Endothelial cell (in vitro differentiated cells): ENCODE data around the gene ADAR. TPM values are rescaled to one million over a fixed set of nuclear protein-coding genes. Genes with fewer than 3 reads are reported as not detected.
A peak's percentile ranks its signal among the peaks of the same experiment; 100 is the strongest.

Experiments used
- DNase-seq: peaks from one replicate; pipeline ENCODE4 v3.0.0; 2021; ENCODE audit warnings: low spot score
- H3K27ac Mint-ChIP-seq: one replicate; pipeline ENCODE4 v1.8.0; 2021; ENCODE audit warnings: mixed read lengths, inconsistent platforms; ENCODE audit not compliant: unreplicated experiment
- H3K27me3 Mint-ChIP-seq: one replicate; pipeline ENCODE4 v1.8.0; 2021; ENCODE audit warnings: mild to moderate bottlenecking, moderate library complexity, mixed read lengths, inconsistent platforms; ENCODE audit not compliant: unreplicated experiment
- H3K36me3 Mint-ChIP-seq: one replicate; pipeline ENCODE4 v1.8.0; 2021; ENCODE audit warnings: mild to moderate bottlenecking, low read depth, mixed read lengths, inconsistent platforms; ENCODE audit not compliant: unreplicated experiment
- H3K4me1 Mint-ChIP-seq: one replicate; pipeline ENCODE4 v1.8.0; 2021; ENCODE audit warnings: mild to moderate bottlenecking, mixed read lengths, inconsistent platforms; ENCODE audit not compliant: unreplicated experiment
- H3K4me3 Mint-ChIP-seq: one replicate; pipeline ENCODE4 v1.8.0; 2021; ENCODE audit warnings: mild to moderate bottlenecking, mixed read lengths, inconsistent platforms; ENCODE audit not compliant: unreplicated experiment
- H3K9me3 Mint-ChIP-seq: one replicate; pipeline ENCODE4 v1.8.0; 2021; ENCODE audit warnings: mixed read lengths, inconsistent platforms; ENCODE audit not compliant: unreplicated experiment
- total RNA-seq: library from RNA; stranded (reverse); fragmentation: NEBNext Ultra II Directional; extraction: Animal tissue kit (Norgen Biotek cat#: 25700); gene quantifications from one replicate; pipeline ENCODE4 v1.2.1, GENCODE V29; 2021; ENCODE audit not compliant: unreplicated experiment
- TF ChIP-seq, protein P1 (sequence below): fragments of 200-600 bp; sonication (generic); IDR thresholded peaks from one replicate; pipeline ENCODE4 v1.5.0; 2021; ENCODE audit warnings: antibody characterized with exemption; ENCODE audit not compliant: unreplicated experiment

Gene ADAR
- total RNA-seq, 1 donor from 2014 or later: 156 TPM

DNA sequence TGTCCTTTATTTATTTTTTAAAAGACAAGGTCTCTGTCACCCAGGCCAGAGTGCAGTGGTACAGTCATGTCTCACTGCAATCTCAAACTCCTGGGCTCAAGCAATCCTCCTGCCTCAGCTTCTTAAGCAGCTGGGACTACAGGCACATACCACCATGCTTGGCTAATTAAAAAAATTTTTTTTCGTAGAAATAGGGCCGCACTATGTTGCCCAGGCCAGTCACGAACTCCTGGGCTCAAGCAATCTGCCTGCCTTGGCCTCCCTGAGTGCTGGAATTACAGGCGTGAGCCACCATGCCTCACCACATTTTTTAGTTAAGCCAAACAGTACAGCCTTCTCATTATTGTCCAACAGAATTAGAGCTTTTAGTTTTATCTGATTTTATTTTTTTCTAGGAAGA is 7.4 kb upstream of the ADAR start:
- H3K36me3 Mint-ChIP-seq: no peaks in the 10 kb centered on the region
- H3K4me3 Mint-ChIP-seq: no peak overlapping the region
- H3K27ac Mint-ChIP-seq: no peak overlapping the region
- no peaks in the 10 kb centered on the region for H3K9me3 Mint-ChIP-seq
- H3K27me3 Mint-ChIP-seq: peaks cover 2% of the 10 kb centered on the region
- peaks cover 13% of the 10 kb centered on the region for H3K4me1 Mint-ChIP-seq
- DNase-seq: no peak
- TF ChIP-seq, protein P1, sequence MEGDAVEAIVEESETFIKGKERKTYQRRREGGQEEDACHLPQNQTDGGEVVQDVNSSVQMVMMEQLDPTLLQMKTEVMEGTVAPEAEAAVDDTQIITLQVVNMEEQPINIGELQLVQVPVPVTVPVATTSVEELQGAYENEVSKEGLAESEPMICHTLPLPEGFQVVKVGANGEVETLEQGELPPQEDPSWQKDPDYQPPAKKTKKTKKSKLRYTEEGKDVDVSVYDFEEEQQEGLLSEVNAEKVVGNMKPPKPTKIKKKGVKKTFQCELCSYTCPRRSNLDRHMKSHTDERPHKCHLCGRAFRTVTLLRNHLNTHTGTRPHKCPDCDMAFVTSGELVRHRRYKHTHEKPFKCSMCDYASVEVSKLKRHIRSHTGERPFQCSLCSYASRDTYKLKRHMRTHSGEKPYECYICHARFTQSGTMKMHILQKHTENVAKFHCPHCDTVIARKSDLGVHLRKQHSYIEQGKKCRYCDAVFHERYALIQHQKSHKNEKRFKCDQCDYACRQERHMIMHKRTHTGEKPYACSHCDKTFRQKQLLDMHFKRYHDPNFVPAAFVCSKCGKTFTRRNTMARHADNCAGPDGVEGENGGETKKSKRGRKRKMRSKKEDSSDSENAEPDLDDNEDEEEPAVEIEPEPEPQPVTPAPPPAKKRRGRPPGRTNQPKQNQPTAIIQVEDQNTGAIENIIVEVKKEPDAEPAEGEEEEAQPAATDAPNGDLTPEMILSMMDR: no peak

DNA sequence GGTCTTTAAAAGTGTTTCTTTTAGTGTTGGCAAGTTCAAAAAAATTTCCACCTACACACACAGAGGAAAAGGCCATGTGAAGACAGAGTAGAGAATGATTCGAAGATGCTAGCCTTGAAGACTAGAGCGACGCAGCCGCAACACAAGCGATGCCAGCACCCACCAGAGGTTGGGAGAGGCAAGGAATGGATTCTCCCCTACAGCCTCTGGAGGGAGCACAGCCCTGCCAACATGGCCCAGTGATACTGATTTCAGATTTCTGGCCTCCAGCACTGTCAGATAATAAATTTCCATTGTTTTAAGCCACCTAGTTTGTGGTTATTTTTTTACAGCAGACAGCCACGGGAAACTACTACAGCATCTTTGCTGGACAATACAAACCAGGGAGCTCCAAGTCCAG is 6.9 kb upstream of the ADAR start:
- Mint-ChIP-seq H3K27ac (no peak overlapping the region), H3K4me1 (peaks cover 13% of the 10 kb centered on the region), H3K4me3 (no peak overlapping the region), H3K36me3 (no peaks in the 10 kb centered on the region), H3K27me3 (peaks cover 2% of the 10 kb centered on the region), H3K9me3 (no peaks in the 10 kb centered on the region)
- TF ChIP-seq, protein P1: no peak
- no peak for DNase-seq

DNA sequence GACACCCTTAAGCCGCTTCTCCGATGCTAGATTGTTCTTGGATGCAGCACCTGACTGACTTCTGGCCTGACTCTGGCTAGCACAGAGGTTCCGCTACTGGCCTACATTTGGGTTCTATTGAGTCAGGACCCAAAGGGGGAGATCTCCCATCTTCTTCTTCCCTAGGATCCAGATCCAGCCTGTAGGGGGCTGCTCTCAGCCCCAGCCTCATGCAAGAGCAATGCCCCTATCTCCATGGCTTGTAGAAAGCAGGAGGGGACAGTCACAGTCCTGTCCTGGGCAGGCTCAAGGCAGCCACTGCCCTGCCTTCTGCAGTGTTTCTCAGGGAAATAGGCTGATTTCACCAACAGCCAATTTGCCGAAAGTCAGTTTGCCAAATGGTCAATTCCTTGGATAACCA is 6.3 kb upstream of the ADAR start:
- Mint-ChIP-seq H3K27ac (no peak overlapping the region), H3K36me3 (no peaks in the 10 kb centered on the region), H3K4me1 (peaks cover 19% of the 10 kb centered on the region), H3K27me3 (peaks cover 2% of the 10 kb centered on the region), H3K4me3 (no peak overlapping the region), H3K9me3 (no peaks in the 10 kb centered on the region)
- DNase-seq: no peak
- TF ChIP-seq, protein P1: no peak

DNA sequence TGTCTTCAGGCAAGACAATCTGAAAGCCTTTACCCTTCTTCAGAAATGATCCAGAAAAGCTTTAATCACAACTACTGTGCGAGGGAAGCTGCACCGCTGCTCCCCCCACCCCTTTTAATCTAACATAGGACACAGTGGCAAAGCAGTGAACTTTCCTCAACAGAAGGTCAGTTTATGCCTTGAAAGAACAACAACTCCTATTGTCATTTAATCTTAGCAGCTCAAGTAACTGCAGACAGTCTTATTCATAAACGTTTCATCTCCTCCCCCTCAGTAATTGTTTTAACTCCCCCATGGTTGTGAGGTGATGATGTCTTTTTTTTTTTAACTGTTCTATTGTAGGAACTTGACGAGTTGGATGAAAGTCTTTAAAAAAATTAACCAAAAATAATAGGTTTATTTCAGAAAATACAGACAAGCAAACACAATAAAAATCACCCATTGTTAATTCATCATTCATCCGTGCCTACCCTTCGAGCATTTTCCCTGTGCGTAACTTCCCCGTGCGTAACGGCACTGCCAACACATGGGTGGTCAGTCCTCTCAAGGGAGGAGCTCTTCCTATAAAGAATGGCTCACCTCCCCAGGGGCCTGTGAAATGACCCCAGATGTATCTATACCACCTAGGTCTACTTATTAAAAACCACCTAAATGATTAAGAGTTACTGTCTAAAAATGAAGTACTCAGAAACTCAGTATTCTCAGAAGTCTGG is 3.3 kb upstream of the ADAR start:
- peaks cover 23% of the 10 kb centered on the region for H3K4me1 Mint-ChIP-seq
- H3K27ac Mint-ChIP-seq: peak overlapping the region; percentile 1
- H3K36me3 Mint-ChIP-seq: no peaks in the 10 kb centered on the region
- no peak overlapping the region for H3K4me3 Mint-ChIP-seq
- H3K9me3 Mint-ChIP-seq: no peaks in the 10 kb centered on the region
- H3K27me3 Mint-ChIP-seq: peaks cover 5% of the 10 kb centered on the region
- DNase-seq: no peak
- TF ChIP-seq, protein P1: no peak
